SH-SY5Y (cell line): Measurements from ENCODE around the gene PDE5A.

Experiments used
- GATA2 ChIP-seq: IDR thresholded peaks from 2 replicates; pipeline ENCODE4 v1.6.1; 2011; ENCODE audit warnings: mild to moderate bottlenecking, low read depth, low read length
- GATA3 ChIP-seq: IDR thresholded peaks from 2 replicates; pipeline ENCODE4 v1.6.1; 2011; ENCODE audit warnings: low read depth, mild to moderate bottlenecking, low read length, moderate library complexity

DNA sequence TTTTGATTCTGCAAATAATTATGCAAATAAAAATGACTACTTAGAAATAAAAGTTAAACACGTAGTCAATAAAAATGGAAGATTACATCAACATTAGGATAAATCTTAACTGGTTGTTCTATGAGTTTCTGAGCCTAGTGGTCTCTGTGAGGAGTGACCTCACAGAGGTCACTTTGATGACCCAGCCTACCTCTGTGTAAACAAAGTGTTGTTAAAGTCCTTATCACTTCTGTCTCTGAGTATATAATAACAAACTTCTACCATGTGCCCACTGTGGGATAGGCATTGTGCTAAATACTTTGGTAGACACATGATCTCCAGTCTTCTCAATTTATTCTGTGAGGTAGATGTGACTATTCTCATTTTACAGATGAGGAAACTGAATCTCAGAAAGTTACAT is 85.4 kb downstream of the PDE5A start:
- TF ChIP-seq GATA2: no peak
- TF ChIP-seq GATA3: no peak
